ENCODE data around the gene SPON2.

The SPON2 gene

GRCh38 chr4:1172228-1172851, at the start of gene SPON2:
SPON2 (minus strand) TSS chr4:1172583.
- DNase-seq (ENCODE audit: low spot score) = no peak

GRCh38 chr4:1221155-1221870, 48.9 kb upstream of the SPON2 start:
- no peak for DNase-seq (ENCODE audit: low spot score)

- no peak for DNase-seq (ENCODE audit: low spot score)
These were observed 48.2 kb upstream of the SPON2 start for GRCh38 chr4:1220566-1220965.

GRCh38 chr4:1219566-1219950, 47.2 kb upstream of the SPON2 start:
- DNase-seq (ENCODE audit: low spot score) = no peak

- DNase-seq (ENCODE audit: low spot score) = no peak
These were observed 46.5 kb upstream of the SPON2 start for GRCh38 chr4:1218634-1219565.

GRCh38 chr4:1217366-1217765, 45.0 kb upstream of the SPON2 start:
- DNase-seq (ENCODE audit: low spot score) = no peak

GRCh38 chr4:1216869-1217294, 44.5 kb upstream of the SPON2 start:
- no peak for DNase-seq (ENCODE audit: low spot score)

GRCh38 chr4:1216076-1216614, 43.8 kb upstream of the SPON2 start:
- no peak for DNase-seq (ENCODE audit: low spot score)

- no peak for DNase-seq (ENCODE audit: low spot score)
These were observed 43.0 kb upstream of the SPON2 start for GRCh38 chr4:1215141-1216075.

GRCh38 chr4:1214101-1215095, 42.0 kb upstream of the SPON2 start:
- no peak for DNase-seq (ENCODE audit: low spot score)

GRCh38 chr4:1213336-1213995, 41.1 kb upstream of the SPON2 start:
- no peak for DNase-seq (ENCODE audit: low spot score)

GRCh38 chr4:1212546-1213335, 40.4 kb upstream of the SPON2 start:
- DNase-seq (ENCODE audit: low spot score) = no peak

GRCh38 chr4:1211891-1212545, 39.6 kb upstream of the SPON2 start:
- no peak for DNase-seq (ENCODE audit: low spot score)

- DNase-seq (ENCODE audit: low spot score) = no peak
These were observed 39.0 kb upstream of the SPON2 start for GRCh38 chr4:1211371-1211770.

- DNase-seq (ENCODE audit: low spot score) = no peak
These were observed 38.6 kb upstream of the SPON2 start for GRCh38 chr4:1210971-1211370.

GRCh38 chr4:1210241-1210841, 38.0 kb upstream of the SPON2 start:
- no peak for DNase-seq (ENCODE audit: low spot score)

GRCh38 chr4:1209821-1210220, 37.4 kb upstream of the SPON2 start:
- DNase-seq (ENCODE audit: low spot score) = no peak
